GM18526 (cell line): ENCODE measurements around the gene TGM6.

Experiments
- POLR2A ChIP-seq: IDR thresholded peaks from 3 replicates; pipeline ENCODE4 v1.6.1; 2011; ENCODE audit not compliant: insufficient read length; ENCODE audit errors: extremely low read depth

TGM6 gene

GRCh38 chr20:2380601-2381000 lies at the start of gene TGM6:
TGM6 (plus strand) TSS chr20:2380901; CDS start chr20:2380969, 68 bp downstream.
- TF ChIP-seq POLR2A = no peak

GRCh38 chr20:2331106-2331505 lies 49.6 kb upstream of the TGM6 start:
- TF ChIP-seq POLR2A = no peak

GRCh38 chr20:2331901-2332565 lies 48.7 kb upstream of the TGM6 start:
- no peak for TF ChIP-seq POLR2A

- no peak for TF ChIP-seq POLR2A
Measured at GRCh38 chr20:2332711-2333110, 48.0 kb upstream of the TGM6 start.

GRCh38 chr20:2333821-2334220 lies 46.9 kb upstream of the TGM6 start:
- TF ChIP-seq POLR2A = no peak

- no peak for TF ChIP-seq POLR2A
Measured at GRCh38 chr20:2335096-2335870, 45.4 kb upstream of the TGM6 start.

- TF ChIP-seq POLR2A = no peak
Measured at GRCh38 chr20:2336471-2336870, 44.2 kb upstream of the TGM6 start.

GRCh38 chr20:2337142-2337541 lies 43.6 kb upstream of the TGM6 start:
- TF ChIP-seq POLR2A = no peak

GRCh38 chr20:2338411-2339066 lies 42.2 kb upstream of the TGM6 start:
- TF ChIP-seq POLR2A = no peak

- TF ChIP-seq POLR2A = no peak
Measured at GRCh38 chr20:2340136-2340535, 40.6 kb upstream of the TGM6 start.

GRCh38 chr20:2340823-2341222 lies 39.9 kb upstream of the TGM6 start:
- no peak for TF ChIP-seq POLR2A

- TF ChIP-seq POLR2A = no peak
Measured at GRCh38 chr20:2341336-2341735, 39.4 kb upstream of the TGM6 start.

- no peak for TF ChIP-seq POLR2A
Measured at GRCh38 chr20:2342243-2342642, 38.5 kb upstream of the TGM6 start.

- TF ChIP-seq POLR2A = no peak
Measured at GRCh38 chr20:2346188-2346587, 34.5 kb upstream of the TGM6 start.

- no peak for TF ChIP-seq POLR2A
Measured at GRCh38 chr20:2348336-2348735, 32.4 kb upstream of the TGM6 start.

- TF ChIP-seq POLR2A = no peak
Measured at GRCh38 chr20:2349801-2350200, 30.9 kb upstream of the TGM6 start.
